Ishikawa (cell line): ENCODE data around the gene PLPPR1.

Source experiments
- CEBPB ChIP-seq: IDR thresholded peaks from 2 replicates; pipeline ENCODE4 v1.6.1; 2012
- EP300 ChIP-seq: IDR thresholded peaks from 2 replicates; pipeline ENCODE4 v1.6.1; 2012; ENCODE audit warnings: borderline replicate concordance
- FOXM1 ChIP-seq: IDR thresholded peaks from 2 replicates; pipeline ENCODE4 v1.6.1; 2012; ENCODE audit warnings: low read depth, borderline replicate concordance
- TEAD4 ChIP-seq: IDR thresholded peaks from 2 replicates; pipeline ENCODE4 v1.6.1; 2012
- TF ChIP-seq, protein P1 (sequence below): IDR thresholded peaks from 2 replicates; pipeline ENCODE4 v1.6.1; 2012; ENCODE audit warnings: low read depth, mild to moderate bottlenecking
- TF ChIP-seq, protein P2 (sequence below): IDR thresholded peaks from 2 replicates; pipeline ENCODE4 v1.6.1; 2012

DNA sequence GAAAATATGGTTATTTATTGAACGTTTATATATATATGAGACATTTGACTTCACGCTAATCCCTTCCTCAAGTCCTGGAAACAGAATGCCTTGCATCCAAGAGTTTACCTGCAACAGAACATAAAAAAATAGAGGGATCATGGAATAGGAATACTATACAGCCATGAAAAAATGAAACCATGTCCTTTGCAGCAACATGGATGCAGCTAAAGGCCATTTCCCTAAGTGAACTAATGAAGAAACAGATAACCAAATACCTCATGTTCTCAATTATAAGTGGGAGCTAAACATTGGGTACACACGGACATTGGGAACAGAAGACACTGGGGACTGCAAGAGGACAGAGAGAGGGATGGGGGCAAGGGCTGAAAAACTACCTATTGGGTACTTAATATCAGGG is 343.3 kb downstream of the PLPPR1 start:
- TF ChIP-seq, protein P1, sequence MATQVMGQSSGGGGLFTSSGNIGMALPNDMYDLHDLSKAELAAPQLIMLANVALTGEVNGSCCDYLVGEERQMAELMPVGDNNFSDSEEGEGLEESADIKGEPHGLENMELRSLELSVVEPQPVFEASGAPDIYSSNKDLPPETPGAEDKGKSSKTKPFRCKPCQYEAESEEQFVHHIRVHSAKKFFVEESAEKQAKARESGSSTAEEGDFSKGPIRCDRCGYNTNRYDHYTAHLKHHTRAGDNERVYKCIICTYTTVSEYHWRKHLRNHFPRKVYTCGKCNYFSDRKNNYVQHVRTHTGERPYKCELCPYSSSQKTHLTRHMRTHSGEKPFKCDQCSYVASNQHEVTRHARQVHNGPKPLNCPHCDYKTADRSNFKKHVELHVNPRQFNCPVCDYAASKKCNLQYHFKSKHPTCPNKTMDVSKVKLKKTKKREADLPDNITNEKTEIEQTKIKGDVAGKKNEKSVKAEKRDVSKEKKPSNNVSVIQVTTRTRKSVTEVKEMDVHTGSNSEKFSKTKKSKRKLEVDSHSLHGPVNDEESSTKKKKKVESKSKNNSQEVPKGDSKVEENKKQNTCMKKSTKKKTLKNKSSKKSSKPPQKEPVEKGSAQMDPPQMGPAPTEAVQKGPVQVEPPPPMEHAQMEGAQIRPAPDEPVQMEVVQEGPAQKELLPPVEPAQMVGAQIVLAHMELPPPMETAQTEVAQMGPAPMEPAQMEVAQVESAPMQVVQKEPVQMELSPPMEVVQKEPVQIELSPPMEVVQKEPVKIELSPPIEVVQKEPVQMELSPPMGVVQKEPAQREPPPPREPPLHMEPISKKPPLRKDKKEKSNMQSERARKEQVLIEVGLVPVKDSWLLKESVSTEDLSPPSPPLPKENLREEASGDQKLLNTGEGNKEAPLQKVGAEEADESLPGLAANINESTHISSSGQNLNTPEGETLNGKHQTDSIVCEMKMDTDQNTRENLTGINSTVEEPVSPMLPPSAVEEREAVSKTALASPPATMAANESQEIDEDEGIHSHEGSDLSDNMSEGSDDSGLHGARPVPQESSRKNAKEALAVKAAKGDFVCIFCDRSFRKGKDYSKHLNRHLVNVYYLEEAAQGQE: no peak
- TF ChIP-seq TEAD4: no peak
- TF ChIP-seq CEBPB: no peak
- no peak for TF ChIP-seq FOXM1
- no peak for TF ChIP-seq EP300
- TF ChIP-seq, protein P2, sequence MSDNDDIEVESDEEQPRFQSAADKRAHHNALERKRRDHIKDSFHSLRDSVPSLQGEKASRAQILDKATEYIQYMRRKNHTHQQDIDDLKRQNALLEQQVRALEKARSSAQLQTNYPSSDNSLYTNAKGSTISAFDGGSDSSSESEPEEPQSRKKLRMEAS: no peak
